ENCODE data around the gene CFAP91. TPM values are rescaled to one million over a fixed set of nuclear protein-coding genes. Genes with fewer than 3 reads are reported as not detected.

The CFAP91 gene
- total RNA-seq, 1 donor from 2014 or later: 4.2 TPM

- Histone ChIP-seq H3K27me3 (no peaks in the 10 kb centered on the region), H3K36me3 (no peaks in the 10 kb centered on the region), H3K4me3 (peak overlapping the region; percentile 0), H3K4me1 (peaks cover 11% of the 10 kb centered on the region), H3K9me3 (no peaks in the 10 kb centered on the region), H3K27ac (peak overlapping the region; percentile 17)
- intact Hi-C loops (cut with DNase I): no loop called here
- TF ChIP-seq POLR2A (IDR thresholded peaks at IDR 0.05) (no peak), CTCF (IDR thresholded peaks at IDR 0.05) (no peak), POLR2AphosphoS5 (IDR thresholded peaks at IDR 0.05; ENCODE audit: insufficient read depth in 1 of 2, low read depth in 1 of 2) (no peak)
- no peak for DNase-seq (ENCODE audit: extremely low spot score in 2 of 2)
Measured at GRCh38 chr3:119659606-119660291, 43.1 kb upstream of the CFAP91 start.

- H3K27me3 ChIP-seq: no peaks in the 10 kb centered on the region
- no peak for TF ChIP-seq POLR2A (IDR thresholded peaks at IDR 0.05)
- no peak for TF ChIP-seq POLR2AphosphoS5 (IDR thresholded peaks at IDR 0.05; ENCODE audit: insufficient read depth in 1 of 2, low read depth in 1 of 2)
- no peak for TF ChIP-seq CTCF (IDR thresholded peaks at IDR 0.05)
- peak within 1 kb of the TSS; percentile 17 for H3K27ac ChIP-seq
- no peak for DNase-seq (ENCODE audit: extremely low spot score in 2 of 2)
- H3K4me1 ChIP-seq: peaks cover 11% of the 10 kb centered on the region
- H3K36me3 ChIP-seq: no peaks in the 10 kb centered on the region
- intact Hi-C loops (cut with DNase I): no loop called here
- H3K4me3 ChIP-seq: peak within 1 kb of the TSS; percentile 0
- H3K9me3 ChIP-seq: no peaks in the 10 kb centered on the region
Measured at GRCh38 chr3:119660474-119661440, 42.1 kb upstream of the CFAP91 start, which contains the start of gene POPDC2. POPDC2 (minus strand) TSS chr3:119660589; CDS start chr3:119660423, 166 bp downstream.

GRCh38 chr3:119662604-119663373 is 40.0 kb upstream of the CFAP91 start:
- Histone ChIP-seq H3K27ac (peak overlapping the region; percentile 38), H3K36me3 (no peaks in the 10 kb centered on the region), H3K27me3 (no peaks in the 10 kb centered on the region), H3K9me3 (no peaks in the 10 kb centered on the region), H3K4me1 (peaks cover 11% of the 10 kb centered on the region), H3K4me3 (no peak overlapping the region)
- intact Hi-C loops (cut with DNase I): no loop called here
- no peak for TF ChIP-seq POLR2A (IDR thresholded peaks at IDR 0.05)
- no peak for TF ChIP-seq POLR2AphosphoS5 (IDR thresholded peaks at IDR 0.05; ENCODE audit: insufficient read depth in 1 of 2, low read depth in 1 of 2)
- no peak for TF ChIP-seq CTCF (IDR thresholded peaks at IDR 0.05)
- no peak for DNase-seq (ENCODE audit: extremely low spot score in 2 of 2)

GRCh38 chr3:119663885-119664284 is 38.9 kb upstream of the CFAP91 start:
- Histone ChIP-seq H3K36me3 (no peaks in the 10 kb centered on the region), H3K27me3 (no peaks in the 10 kb centered on the region), H3K9me3 (no peaks in the 10 kb centered on the region), H3K4me1 (peaks cover 11% of the 10 kb centered on the region), H3K4me3 (no peak overlapping the region), H3K27ac (no peak overlapping the region)
- DNase-seq (ENCODE audit: extremely low spot score in 2 of 2): no peak
- TF ChIP-seq POLR2AphosphoS5 (IDR thresholded peaks at IDR 0.05; ENCODE audit: insufficient read depth in 1 of 2, low read depth in 1 of 2) (no peak), CTCF (IDR thresholded peaks at IDR 0.05) (no peak), POLR2A (IDR thresholded peaks at IDR 0.05) (no peak)
- intact Hi-C loops (cut with DNase I): no loop called here
